HG03175 (cell line): ENCODE data around the gene ZCCHC18.

ENCODE experiments used
- ATAC-seq: cut with Tn5 transposase; IDR thresholded peaks from one replicate; pipeline ENCODE4 v1.9.1; 2021; ENCODE audit warnings: mild to moderate bottlenecking, moderate library complexity; ENCODE audit not compliant: unreplicated experiment

ZCCHC18 gene

DNA sequence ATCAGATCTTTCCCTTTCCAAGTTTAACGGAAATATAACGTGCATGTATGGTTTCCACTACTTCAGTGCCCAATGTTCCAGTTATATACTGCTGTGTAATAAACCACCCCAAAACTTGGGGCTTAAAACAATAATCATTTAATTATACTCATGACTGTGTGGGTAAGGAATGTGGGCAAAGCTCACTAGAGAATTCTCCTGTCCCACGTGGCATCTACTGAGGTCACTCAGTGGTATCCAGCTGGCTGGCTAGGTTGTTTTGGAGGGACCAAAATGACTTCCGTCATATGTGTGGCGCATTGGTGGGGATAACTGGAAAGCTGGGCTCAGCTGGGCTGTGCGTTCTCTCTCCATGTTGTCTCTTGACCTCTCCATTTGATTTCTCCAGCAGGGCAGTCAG is 18.5 kb downstream of the ZCCHC18 start:
- no peak for ATAC-seq

- ATAC-seq = no peak
Measured at GRCh38 chrX:104134583-104135261, 22.4 kb downstream of the ZCCHC18 start.

- ATAC-seq = no peak
Measured at GRCh38 chrX:104135677-104136076, 23.4 kb downstream of the ZCCHC18 start.

GRCh38 chrX:104136241-104137019 is 24.1 kb downstream of the ZCCHC18 start:
- peak; percentile 88 for ATAC-seq

- no peak for ATAC-seq
Measured at GRCh38 chrX:104137496-104137895, 25.2 kb downstream of the ZCCHC18 start.

DNA sequence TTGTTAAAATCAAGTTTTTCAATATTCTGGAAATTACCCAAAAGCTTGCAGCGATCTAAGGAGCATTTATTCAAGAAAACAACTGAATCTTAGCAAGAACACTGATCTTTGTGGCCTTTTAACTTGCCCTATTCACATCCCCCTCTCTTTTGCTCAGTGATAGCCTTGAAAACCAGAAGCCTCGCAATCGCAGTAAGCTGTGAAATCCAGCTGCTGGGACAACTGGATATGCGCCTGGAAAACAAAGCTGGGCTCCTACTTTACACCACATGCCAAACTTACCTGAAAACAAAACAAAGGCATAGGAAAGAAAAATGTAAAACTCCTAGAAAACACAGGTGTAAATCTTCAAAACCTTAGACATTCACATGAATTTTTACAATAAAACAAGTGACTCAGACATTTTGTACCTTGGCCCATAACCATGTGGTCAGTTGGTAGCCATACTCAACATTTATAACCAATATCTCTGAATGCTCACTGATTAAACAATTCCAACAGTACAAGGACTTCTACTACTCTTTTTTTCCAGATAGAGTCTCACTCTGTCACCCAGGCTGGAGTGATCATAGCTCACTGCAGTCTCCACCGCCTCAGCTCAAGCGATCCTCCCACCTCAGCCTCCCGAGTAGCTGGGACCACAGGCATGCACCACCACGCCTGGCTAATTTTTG is 28.9 kb downstream of the ZCCHC18 start:
- no peak for ATAC-seq

- no peak for ATAC-seq
Measured at GRCh38 chrX:104151037-104151436, 38.7 kb downstream of the ZCCHC18 start.

DNA sequence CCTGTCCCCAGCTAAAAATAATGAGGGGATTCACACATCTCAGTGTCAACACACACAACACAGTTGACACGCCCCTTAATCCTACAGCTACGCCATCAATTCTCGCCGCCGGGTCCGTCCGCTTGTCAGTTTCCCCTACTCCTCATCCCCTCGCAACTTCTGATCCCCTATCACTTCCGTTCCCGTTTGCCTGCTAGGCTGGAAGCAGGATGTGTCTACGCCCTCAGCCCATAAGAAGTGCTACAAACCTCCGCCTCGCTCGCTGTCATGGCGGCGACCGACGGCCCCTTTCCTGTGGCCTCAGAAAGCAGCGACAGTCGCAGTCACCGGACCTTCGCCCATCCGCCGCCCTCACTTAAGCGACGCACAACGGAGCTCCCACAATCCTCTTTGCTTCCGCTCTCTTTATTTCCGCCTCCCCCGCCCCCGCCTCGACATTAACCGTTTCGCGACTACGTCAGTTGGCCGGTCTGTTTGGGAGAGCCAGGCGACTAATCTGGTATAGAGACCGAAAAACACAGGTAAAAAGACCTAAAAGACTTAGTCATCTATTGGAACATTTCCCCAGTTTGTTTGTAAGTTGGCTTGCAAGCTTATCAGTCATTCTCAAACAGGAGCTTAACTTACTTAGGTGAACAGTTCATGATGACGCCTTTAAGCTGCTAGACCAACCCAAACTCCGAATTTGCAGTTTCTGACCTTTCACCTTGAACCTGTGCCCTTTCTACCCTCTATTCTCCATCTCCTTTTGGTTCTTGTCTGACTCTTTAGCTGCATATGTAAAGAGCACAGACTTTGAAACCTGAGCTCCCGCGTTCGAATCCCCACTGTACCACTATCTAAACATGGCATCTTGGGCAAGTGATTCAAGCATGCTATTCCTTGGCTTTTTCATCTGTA is 44.6 kb downstream of the ZCCHC18 start, which contains the start of gene SLC25A53:
Gene SLC25A53, minus strand, starts transcription at position 380 of the 900 bp plus-strand sequence. CDS start 51,752 bp downstream, outside the sequence.
- ATAC-seq = peak; percentile 97
